ENCODE results near the gene ZNF41. TPM values are rescaled to one million over a fixed set of nuclear protein-coding genes. Genes with fewer than 3 reads are reported as not detected.
A peak's percentile ranks its signal among the peaks of the same experiment; 100 is the strongest.

ZNF41 gene
- total and polyA plus RNA-seq, 2 donors (not counting 3 experiments of a cell fraction or from before 2014, with no cell fraction given), result 2.9 to 7.5 TPM

DNA sequence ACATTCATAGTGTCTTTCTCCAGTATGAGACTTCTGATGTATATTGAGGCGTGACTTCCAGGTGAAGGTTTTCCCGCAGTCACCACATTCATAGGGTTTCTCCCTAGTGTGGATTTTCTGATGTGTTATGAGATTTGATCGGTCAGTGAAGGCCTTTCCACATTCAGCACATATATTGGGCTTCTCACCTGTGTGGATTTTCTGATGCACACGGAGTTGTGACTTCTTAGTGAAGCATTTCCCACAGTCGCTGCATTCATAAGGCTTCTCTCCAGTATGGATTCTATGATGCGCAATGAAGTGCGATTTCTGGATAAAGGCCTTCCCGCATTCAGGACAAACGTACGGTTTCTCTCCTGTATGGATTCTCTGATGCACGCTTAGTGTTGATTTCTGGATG is 35.4 kb downstream of the ZNF41 start:
- DNase-seq (ENCODE audit: low read depth, low spot score) (no peak), FAIRE-seq (no peak)
- Histone ChIP-seq H3K27me3 (ENCODE audit: control insufficient read depth in 2 of 2, insufficient read depth in 2 of 2, low read length in 2 of 2) (no peaks in the 10 kb centered on the region), H3K4me3 (replicated peaks in 1 of 3; ENCODE audit: insufficient read depth in 1 of 3, low read depth in 1 of 3, low read length in 3 of 3) (no peak overlapping the region), H3K9me3 (replicated peaks; ENCODE audit: control insufficient read depth, insufficient read depth, low read length) (no peaks in the 10 kb centered on the region), H3K27ac (ENCODE audit: insufficient read depth, low read depth, low read length) (no peak overlapping the region), H3K36me3 (ENCODE audit: control insufficient read depth in 2 of 2, extremely low read depth in 1 of 2, insufficient read depth in 2 of 2, low read length in 2 of 2) (peaks cover 0 to 7% of the 10 kb centered on the region in 2 experiments), H3K79me2 (ENCODE audit: control insufficient read depth, insufficient read depth, low read length) (no peaks in the 10 kb centered on the region), H3K4me1 (ENCODE audit: control insufficient read depth, extremely low read depth, insufficient read depth, low read length) (no peaks in the 10 kb centered on the region), H3K9me1 (replicated peaks; ENCODE audit: control insufficient read depth, extremely low read depth, insufficient read depth, low read length) (no peaks in the 10 kb centered on the region), H3K9ac (replicated peaks; ENCODE audit: extremely low read depth, insufficient read depth, low read length) (no peak overlapping the region), H4K20me1 (replicated peaks; ENCODE audit: control insufficient read depth, extremely low read depth, insufficient read depth, low read length) (no peaks in the 10 kb centered on the region), H3K4me2 (ENCODE audit: insufficient read depth, low read length) (no peak overlapping the region), H2AFZ (ENCODE audit: low read depth, low read length) (no peak overlapping the region)
- ChIA-PET CTCF (no interaction called here), POLR2A (no interaction called here)
- dilution Hi-C loops (cut with MboI; ENCODE audit: extremely low pct_ligation_motif_present, low sequenced_read_pairs) (no loop called here), intact Hi-C loops (cut with micrococcal nuclease) (no loop called here)
- TF ChIP-seq GATA2 (IDR thresholded peaks at IDR 0.05; ENCODE audit: insufficient read depth, insufficient read length, low read depth, low read length) (no peak), POLR2AphosphoS5 (IDR thresholded peaks at IDR 0.05; ENCODE audit: insufficient read depth, low read depth, low read length) (no peak), FOS (IDR thresholded peaks at IDR 0.05; ENCODE audit: borderline replicate concordance, insufficient read depth, low read length) (no peak)
- BruUV-seq (replicated peaks), result no TSS peak

DNA sequence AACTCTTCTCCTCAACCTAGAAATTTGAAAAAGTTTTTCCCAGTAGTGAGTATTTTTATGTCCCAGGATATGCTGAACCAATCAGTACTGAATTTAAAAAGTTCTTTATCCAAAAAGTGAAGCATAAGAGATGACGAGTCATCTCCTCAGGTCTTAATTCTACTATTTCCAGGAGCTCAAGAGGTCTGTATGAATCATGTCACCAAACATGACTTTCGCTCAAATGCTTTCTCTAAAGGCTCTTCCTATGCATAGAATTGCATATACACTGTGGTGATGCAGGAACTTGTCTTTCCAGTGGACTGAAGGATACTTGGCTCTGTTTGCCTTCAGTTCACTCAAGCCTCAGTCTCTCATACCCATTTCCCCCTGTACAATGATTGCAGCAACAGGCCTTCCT is 36.1 kb downstream of the ZNF41 start:
- peak; percentile 42 for FAIRE-seq
- Histone ChIP-seq H3K36me3 (ENCODE audit: control insufficient read depth in 2 of 2, extremely low read depth in 1 of 2, insufficient read depth in 2 of 2, low read length in 2 of 2) (peaks cover 0 to 3% of the 10 kb centered on the region in 2 experiments), H3K4me2 (ENCODE audit: insufficient read depth, low read length) (no peak overlapping the region), H3K4me3 (replicated peaks in 1 of 3; ENCODE audit: insufficient read depth in 1 of 3, low read depth in 1 of 3, low read length in 3 of 3) (no peak overlapping the region), H2AFZ (ENCODE audit: low read depth, low read length) (no peak overlapping the region), H3K9me1 (replicated peaks; ENCODE audit: control insufficient read depth, extremely low read depth, insufficient read depth, low read length) (no peaks in the 10 kb centered on the region), H3K27me3 (ENCODE audit: control insufficient read depth in 2 of 2, insufficient read depth in 2 of 2, low read length in 2 of 2) (no peaks in the 10 kb centered on the region), H3K4me1 (ENCODE audit: control insufficient read depth, extremely low read depth, insufficient read depth, low read length) (no peaks in the 10 kb centered on the region), H4K20me1 (replicated peaks; ENCODE audit: control insufficient read depth, extremely low read depth, insufficient read depth, low read length) (no peaks in the 10 kb centered on the region), H3K9ac (replicated peaks; ENCODE audit: extremely low read depth, insufficient read depth, low read length) (no peak overlapping the region), H3K79me2 (ENCODE audit: control insufficient read depth, insufficient read depth, low read length) (no peaks in the 10 kb centered on the region), H3K9me3 (replicated peaks; ENCODE audit: control insufficient read depth, insufficient read depth, low read length) (no peaks in the 10 kb centered on the region), H3K27ac (ENCODE audit: insufficient read depth, low read depth, low read length) (no peak overlapping the region)
- intact Hi-C loops (cut with micrococcal nuclease), result no loop called here
- POLR2A ChIA-PET, result no interaction called here
- CTCF ChIA-PET, result no interaction called here
- TF ChIP-seq, protein P1, sequence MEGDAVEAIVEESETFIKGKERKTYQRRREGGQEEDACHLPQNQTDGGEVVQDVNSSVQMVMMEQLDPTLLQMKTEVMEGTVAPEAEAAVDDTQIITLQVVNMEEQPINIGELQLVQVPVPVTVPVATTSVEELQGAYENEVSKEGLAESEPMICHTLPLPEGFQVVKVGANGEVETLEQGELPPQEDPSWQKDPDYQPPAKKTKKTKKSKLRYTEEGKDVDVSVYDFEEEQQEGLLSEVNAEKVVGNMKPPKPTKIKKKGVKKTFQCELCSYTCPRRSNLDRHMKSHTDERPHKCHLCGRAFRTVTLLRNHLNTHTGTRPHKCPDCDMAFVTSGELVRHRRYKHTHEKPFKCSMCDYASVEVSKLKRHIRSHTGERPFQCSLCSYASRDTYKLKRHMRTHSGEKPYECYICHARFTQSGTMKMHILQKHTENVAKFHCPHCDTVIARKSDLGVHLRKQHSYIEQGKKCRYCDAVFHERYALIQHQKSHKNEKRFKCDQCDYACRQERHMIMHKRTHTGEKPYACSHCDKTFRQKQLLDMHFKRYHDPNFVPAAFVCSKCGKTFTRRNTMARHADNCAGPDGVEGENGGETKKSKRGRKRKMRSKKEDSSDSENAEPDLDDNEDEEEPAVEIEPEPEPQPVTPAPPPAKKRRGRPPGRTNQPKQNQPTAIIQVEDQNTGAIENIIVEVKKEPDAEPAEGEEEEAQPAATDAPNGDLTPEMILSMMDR (IDR thresholded peaks at IDR 0.05; ENCODE audit: extremely low read depth in 1 of 2, insufficient read depth in 1 of 2, low read depth in 1 of 2, low read length in 2 of 2), result no peak
- TF ChIP-seq MYC (IDR thresholded peaks at IDR 0.05; ENCODE audit: low read depth, low read length), result no peak
- no peak for TF ChIP-seq EZH2 (IDR thresholded peaks at IDR 0.05; ENCODE audit: borderline replicate concordance, low read depth, low read length, severe bottlenecking)
- no peak for TF ChIP-seq FOS (IDR thresholded peaks at IDR 0.05; ENCODE audit: borderline replicate concordance, insufficient read depth, low read length)
- TF ChIP-seq POLR2A (IDR thresholded peaks at IDR 0.05; ENCODE audit: low read depth, low read length), result no peak
- no peak for TF ChIP-seq GATA2 (IDR thresholded peaks at IDR 0.05; ENCODE audit: insufficient read depth, insufficient read length, low read depth, low read length)
- no peak for TF ChIP-seq JUN (IDR thresholded peaks at IDR 0.05; ENCODE audit: borderline replicate concordance, insufficient read depth, insufficient read length, low read depth)
- TF ChIP-seq POLR2AphosphoS5 (IDR thresholded peaks at IDR 0.05; ENCODE audit: insufficient read depth, low read depth, low read length), result no peak
- TF ChIP-seq, protein P2, sequence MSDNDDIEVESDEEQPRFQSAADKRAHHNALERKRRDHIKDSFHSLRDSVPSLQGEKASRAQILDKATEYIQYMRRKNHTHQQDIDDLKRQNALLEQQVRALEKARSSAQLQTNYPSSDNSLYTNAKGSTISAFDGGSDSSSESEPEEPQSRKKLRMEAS (IDR thresholded peaks at IDR 0.05; ENCODE audit: insufficient read depth, insufficient read length), result no peak
- DNase-seq (ENCODE audit: low read depth, low spot score), result no peak
- BruUV-seq (replicated peaks), result no TSS peak
- dilution Hi-C loops (cut with MboI; ENCODE audit: extremely low pct_ligation_motif_present, low sequenced_read_pairs), result no loop called here
